COLO668 (cell line): ENCODE results near the gene QRICH1.
A peak's percentile ranks its signal among the peaks of the same experiment; 100 is the strongest.

Experiments
- DNase-seq: peaks from one replicate; lab custom pipeline; 2025; ENCODE audit not compliant: unreplicated experiment; lab: John Stamatoyannopoulos, UW

Gene QRICH1

GRCh38 chr3:48999085-48999858, 94.6 kb downstream of the QRICH1 start:
- peak; percentile 46 for DNase-seq

- peak; percentile 75 for DNase-seq
Measured at GRCh38 chr3:48997714-48998637, 95.9 kb downstream of the QRICH1 start.

- no peak for DNase-seq
Measured at GRCh38 chr3:48997102-48997635, 96.7 kb downstream of the QRICH1 start.

- no peak for DNase-seq
Measured at GRCh38 chr3:48996640-48997039, 97.2 kb downstream of the QRICH1 start.

DNA sequence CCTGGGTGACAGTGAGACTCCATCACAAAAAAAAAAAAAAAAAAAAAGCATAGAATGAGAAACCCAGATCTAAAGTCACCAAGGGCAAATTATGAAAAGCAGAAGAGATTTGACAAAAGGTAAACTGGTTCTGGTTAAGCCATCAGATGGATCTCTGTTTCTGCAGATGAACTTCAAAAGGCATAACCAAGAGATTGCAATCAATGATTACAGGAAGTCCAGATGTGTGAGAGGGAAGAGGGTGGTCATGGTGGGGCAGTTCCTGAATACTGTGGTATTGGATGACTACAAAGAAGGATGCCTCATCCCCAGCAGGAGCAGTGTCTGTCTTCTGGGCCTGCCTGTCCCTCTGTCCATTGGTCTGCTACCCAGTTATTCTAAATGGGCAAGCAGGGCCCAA, 100.0 kb downstream of the QRICH1 start:
- DNase-seq = no peak

DNA sequence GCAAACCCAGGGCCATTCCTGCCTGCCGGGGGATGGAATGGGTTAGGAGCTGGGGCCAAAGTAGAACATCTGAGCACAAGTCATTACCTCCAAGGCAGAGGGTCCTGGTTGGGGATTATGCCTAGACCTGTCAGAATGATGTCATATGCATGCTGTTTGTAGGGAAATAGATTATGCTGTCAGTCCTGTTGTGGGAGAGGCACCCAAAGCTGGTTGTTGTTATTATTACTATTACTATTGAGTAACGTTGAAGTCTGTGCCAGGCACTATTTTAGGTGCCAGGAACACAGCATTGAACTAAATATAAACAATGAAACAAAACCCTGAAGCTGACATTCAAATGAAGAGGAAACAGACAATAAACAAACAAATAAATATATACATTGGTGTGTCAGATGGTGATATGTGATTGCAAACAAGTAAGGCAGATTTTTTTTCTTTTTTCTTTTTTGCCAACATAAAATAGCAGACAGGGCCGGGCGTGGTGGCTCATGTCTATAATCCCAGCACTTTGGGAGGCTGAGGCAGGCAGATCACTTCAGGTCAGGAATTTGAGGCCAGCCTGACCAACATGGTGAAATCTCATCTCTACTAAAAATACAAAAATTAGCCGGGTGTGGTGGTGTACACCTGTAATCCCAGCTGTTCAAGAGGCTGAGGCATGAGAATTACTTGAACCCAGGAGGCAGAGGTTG, 101.9 kb downstream of the QRICH1 start:
- DNase-seq = no peak

GRCh38 chr3:48990636-48991469, 103.0 kb downstream of the QRICH1 start:
- DNase-seq = peak; percentile 58

GRCh38 chr3:48989796-48990635, 103.9 kb downstream of the QRICH1 start, which contains the start of gene P4HTM:
Gene P4HTM, plus strand, starts transcription at chr3:48990241. Its CDS starts 16 bp downstream, at chr3:48990257.
- DNase-seq = peak; percentile 81

DNA sequence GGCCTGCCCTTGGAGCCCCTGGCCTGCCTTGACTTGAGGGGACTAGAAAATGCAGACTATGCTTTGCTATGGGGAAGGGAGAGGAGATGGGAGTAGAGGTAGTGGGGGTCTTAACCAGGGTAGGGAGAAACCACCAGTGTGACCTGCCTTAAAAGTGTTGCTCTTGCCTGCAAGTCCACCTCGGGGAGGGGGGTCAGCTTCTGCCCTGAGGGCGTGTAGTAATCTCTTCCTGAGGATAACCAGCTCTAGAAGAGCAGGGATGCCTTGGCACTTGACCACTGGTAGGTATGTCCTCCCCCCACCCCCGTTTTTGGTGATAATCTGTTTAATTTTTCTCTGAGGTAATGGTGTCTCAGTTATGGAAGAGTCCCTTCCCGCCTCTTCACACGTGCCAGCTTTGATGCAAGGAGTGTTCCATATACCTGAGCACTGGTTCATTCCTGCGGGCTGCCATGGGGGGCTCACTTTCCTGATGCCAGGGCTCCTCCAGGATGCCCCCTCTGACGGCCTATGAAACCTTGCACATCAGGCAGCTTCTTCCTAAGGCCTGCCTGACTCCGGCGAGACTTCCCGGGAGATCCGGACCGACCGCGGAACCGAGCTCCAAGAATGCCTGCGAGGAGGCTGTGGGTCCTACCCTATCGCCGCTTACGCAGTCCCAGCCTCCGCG, 104.6 kb downstream of the QRICH1 start:
- DNase-seq = peak; percentile 40

DNA sequence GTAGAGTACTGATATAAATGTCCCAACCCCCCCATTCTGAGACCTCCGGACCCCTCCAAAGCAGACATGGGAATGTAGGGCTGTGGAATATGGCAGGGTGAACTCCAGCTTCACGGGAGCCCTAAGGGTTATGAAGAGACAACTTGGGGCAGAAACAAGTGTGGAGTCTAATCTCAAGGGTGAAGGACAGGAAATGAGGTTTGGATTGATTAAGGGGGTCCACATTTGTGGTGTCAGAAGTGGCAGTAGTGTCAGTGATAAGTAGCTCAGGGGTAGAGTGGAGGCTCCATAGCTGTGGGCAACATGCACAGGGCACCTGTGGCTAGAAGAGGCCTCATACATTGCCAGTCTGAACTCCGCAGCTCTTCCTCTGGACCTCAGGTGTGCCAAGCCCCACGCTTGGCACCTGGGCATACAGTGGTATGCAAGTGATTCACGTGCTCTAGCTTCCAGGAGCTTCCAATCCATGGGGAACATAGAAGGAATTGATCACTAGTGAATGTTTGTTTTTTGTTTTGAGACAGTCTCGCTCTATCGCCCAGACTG, 108.0 kb downstream of the QRICH1 start:
- DNase-seq = no peak

GRCh38 chr3:48984663-48985062, 109.2 kb downstream of the QRICH1 start:
- no peak for DNase-seq

GRCh38 chr3:48983096-48983495, 110.8 kb downstream of the QRICH1 start:
- DNase-seq = no peak

DNA sequence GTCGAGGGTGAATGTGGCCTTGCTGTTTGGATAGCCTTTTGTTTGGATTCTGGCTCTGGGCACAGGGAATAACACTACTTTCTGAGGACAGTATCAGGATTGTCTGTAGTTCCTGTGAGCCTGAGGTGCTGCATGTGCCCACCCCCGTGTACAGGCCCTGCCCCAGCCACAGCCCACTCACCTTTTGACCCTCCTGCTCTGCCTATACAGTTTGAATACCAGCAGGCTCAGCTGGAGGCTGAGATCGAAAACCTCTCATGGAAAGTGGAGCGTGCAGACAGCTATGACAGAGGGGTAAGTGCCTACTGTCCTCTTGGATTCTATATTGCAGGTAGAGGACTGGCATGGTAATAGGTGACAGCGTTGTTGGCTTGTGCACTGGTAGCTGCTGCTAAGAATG, 111.2 kb downstream of the QRICH1 start:
- DNase-seq = no peak

DNA sequence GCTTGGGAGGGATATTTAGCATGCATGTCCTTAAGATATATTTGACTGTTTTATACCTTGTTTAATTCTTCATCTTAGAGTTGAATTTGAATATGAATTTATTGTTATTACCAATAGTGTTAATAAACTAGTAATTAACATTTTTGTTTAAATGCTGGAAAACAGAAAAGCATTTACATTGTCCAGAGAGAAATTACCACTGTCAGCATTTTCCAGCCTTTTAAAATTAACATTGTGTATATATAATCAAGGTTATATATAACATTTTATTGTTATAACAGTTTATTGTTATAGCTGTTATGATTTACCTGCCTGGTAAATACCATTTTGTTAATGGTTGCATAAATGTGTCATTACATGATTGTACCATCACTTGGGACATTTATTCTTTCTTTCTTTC, 111.9 kb downstream of the QRICH1 start:
- no peak for DNase-seq

DNA sequence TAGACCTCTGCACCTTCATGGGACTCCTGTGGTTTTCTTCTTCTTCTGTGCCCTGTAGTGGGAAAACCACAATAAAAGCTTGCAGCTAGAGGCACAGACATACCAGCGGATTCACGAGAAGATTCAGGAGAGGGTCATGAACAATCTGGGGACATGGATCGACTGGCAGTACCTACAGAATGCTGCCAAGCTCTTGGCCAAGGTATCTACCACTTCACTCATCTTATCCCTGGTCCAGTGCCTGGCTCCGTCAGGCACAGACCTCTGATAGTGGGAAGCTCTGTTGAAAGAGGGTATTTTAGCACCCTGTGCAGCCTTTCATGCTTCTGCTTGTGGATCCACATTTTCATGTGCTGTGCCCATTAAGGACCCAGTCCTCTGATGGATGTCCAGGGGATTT, 113.6 kb downstream of the QRICH1 start:
- DNase-seq = no peak
